IMR-90 (cell line): ENCODE measurements around the gene C19orf53.

Experiments
- CTCF ChIP-seq: conservative IDR thresholded peaks from 2 replicates; pipeline ENCODE4 v1.5.1; 2012; ENCODE audit warnings: mild to moderate bottlenecking, low read depth, low read length, improper control_type of control experiment
- MXI1 ChIP-seq: IDR thresholded peaks from 2 replicates; pipeline ENCODE4 v1.6.1; 2012; ENCODE audit warnings: low read depth, mild to moderate bottlenecking, low read length, moderate library complexity, borderline replicate concordance
- RAD21 ChIP-seq: IDR thresholded peaks from 2 replicates; pipeline ENCODE4 v1.6.1; 2012; ENCODE audit warnings: low read length, improper control_type of control experiment
- SMC3 ChIP-seq: fragments of 150-350 bp; IDR thresholded peaks from 2 replicates; pipeline ENCODE4 v1.6.1; 2016; ENCODE audit warnings: low read depth, mild to moderate bottlenecking, antibody characterized with exemption, low read length, moderate library complexity
- USF2 ChIP-seq: fragments of 150-350 bp; IDR thresholded peaks from 2 replicates; pipeline ENCODE4 v1.6.1; 2017; ENCODE audit warnings: mild to moderate bottlenecking, antibody characterized with exemption, low read length, low read depth

DNA sequence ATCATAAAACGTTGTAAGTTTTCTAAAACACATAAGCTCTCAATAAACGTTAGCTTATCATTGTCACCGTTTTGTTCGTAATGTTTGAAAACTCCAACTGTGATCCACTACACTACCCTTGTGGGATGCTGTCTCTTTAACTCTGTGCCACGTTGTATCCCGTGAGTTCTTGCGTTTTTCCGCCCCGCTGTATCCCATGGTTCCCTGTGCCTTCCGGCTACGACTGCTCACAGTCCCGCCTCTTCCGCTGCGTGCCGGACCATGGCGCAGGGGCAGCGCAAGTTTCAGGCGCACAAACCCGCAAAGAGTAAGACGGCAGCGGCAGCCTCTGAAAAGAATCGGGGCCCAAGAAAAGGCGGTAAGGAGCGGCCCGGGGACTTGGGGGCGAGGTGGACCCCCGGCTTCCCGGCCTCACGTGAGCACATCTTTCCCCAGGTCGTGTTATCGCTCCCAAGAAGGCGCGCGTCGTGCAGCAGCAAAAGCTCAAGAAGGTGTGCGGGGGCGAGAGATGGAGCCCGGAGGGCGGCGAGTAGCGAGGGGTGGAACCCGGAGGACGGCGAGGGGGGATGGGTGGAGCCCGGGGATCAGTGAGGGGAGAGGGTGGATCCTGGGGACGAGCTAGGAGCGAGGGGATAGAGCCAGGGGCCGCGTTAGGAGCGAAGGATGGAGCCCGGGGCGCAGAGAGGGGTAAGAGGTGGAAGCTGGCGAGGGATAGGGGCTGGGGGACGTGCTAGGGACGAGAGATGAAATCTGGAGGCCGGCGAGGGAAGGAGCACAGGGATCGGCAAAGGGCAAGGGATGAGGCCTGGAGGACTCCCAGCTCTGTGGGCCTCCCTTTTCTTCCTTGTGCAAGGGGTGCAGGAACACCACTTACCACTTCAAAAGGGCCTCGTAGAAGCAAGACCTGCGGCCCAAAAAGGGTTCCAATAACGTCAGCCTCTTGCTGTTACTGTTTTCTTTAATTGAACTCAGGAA lies at the start of gene C19orf53:
- TF ChIP-seq RAD21 (no peak), CTCF (no peak), SMC3 (0 out of 2 replicates have a peak, but pooled peaks have one; percentile 3), USF2 (peak; percentile 56; the same call in 1 of the 2 replicates), MXI1 (peak; percentile 78; the same call in 1 of the 2 replicates)
